ENCODE measurements around the gene EFCAB12.

- TF ChIP-seq EP300 (IDR thresholded peaks at IDR 0.05) = no peak
- no peak for TF ChIP-seq POLR2A (IDR thresholded peaks at IDR 0.05)
- TF ChIP-seq, protein P1, sequence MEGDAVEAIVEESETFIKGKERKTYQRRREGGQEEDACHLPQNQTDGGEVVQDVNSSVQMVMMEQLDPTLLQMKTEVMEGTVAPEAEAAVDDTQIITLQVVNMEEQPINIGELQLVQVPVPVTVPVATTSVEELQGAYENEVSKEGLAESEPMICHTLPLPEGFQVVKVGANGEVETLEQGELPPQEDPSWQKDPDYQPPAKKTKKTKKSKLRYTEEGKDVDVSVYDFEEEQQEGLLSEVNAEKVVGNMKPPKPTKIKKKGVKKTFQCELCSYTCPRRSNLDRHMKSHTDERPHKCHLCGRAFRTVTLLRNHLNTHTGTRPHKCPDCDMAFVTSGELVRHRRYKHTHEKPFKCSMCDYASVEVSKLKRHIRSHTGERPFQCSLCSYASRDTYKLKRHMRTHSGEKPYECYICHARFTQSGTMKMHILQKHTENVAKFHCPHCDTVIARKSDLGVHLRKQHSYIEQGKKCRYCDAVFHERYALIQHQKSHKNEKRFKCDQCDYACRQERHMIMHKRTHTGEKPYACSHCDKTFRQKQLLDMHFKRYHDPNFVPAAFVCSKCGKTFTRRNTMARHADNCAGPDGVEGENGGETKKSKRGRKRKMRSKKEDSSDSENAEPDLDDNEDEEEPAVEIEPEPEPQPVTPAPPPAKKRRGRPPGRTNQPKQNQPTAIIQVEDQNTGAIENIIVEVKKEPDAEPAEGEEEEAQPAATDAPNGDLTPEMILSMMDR (IDR thresholded peaks at IDR 0.05) = no peak
Observed at GRCh38 chr3:129467932-129468331, 39.5 kb upstream of the EFCAB12 start.
